HFFc6 (cell line): ENCODE data around the gene RUNX1. TPM values are rescaled to one million over a fixed set of nuclear protein-coding genes. Genes with fewer than 3 reads are reported as not detected.

Source experiments
- DNase-seq: peaks from one replicate; pipeline ENCODE4 v3.0.0-alpha.2; 2018
- H3K27ac Mint-ChIP-seq: 2 replicates; pipeline ENCODE4 v1.8.0; 2020; ENCODE audit warnings: mild to moderate bottlenecking, mixed read lengths
- H3K27me3 Mint-ChIP-seq: 2 replicates; pipeline ENCODE4 v1.8.0; 2021; ENCODE audit warnings: mild to moderate bottlenecking, moderate library complexity, mixed read lengths; ENCODE audit not compliant: insufficient read depth
- H3K36me3 Mint-ChIP-seq: 2 replicates; pipeline ENCODE4 v1.8.0; 2021; ENCODE audit warnings: low read depth, mixed read lengths
- H3K4me1 Mint-ChIP-seq: 2 replicates; pipeline ENCODE4 v1.8.0; 2020; ENCODE audit warnings: low read depth, mixed read lengths
- H3K4me3 Mint-ChIP-seq: 2 replicates; pipeline ENCODE4 v1.8.0; 2020; ENCODE audit warnings: mild to moderate bottlenecking, moderate library complexity, mixed read lengths
- H3K9me3 Mint-ChIP-seq: 2 replicates; pipeline ENCODE4 v1.8.0; 2020; ENCODE audit warnings: mild to moderate bottlenecking, mixed read lengths
- total RNA-seq, 6 experiments: library from RNA; stranded (reverse); fragmentation: NEBNext Ultra II Directional; extraction: Animal tissue kit (Norgen Biotek cat#: 25700); gene quantifications; 2 replicates in 1 of 6; 3 replicates in 5 of 6; pipeline ENCODE4 v1.2.3, GENCODE V29; 2021
- TF ChIP-seq, protein P1 (sequence below): fragments of 200-600 bp; sonication (generic); IDR thresholded peaks from 2 replicates; pipeline ENCODE4 v1.5.0; 2021; ENCODE audit warnings: antibody characterized with exemption, mild to moderate bottlenecking

Gene RUNX1
- total RNA-seq, 6 experiments from 2014 or later, result 57.4 to 78.9 (median 61.3) TPM

DNA sequence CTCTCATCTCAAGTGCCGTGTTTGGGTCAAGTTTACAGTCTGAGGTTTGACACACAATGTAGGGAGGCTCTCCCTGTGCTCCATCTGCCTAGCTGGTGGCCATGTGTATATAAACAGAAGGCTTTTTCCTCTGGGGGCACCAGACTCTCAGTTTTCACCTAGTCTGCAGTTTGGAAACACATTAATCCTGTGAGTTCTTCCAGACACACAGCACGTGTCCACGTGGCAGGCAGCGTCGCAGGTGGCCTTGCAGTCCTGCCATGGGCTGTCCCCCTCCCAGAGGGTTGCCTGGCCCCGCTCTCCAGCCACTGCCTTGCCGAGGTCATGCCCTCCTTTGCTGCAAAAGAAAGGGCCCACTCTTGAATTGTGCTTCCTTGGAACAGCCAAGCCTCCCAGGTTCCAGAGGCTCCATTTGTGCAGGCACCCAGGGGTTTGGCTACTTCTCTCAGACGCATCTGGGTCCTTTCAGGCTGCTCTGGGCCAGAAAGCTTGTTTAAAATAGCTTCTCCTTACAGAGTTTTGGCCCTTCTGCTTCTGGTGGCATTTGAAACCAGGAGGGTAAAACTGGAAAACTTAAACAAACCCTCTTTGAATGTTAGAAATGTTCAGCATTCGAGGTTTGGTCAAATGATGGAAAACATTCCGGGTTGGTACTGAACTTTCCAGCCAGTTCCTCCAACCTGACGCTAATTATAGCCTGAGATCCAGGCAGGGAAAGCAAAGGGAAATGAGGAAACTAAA, 4.4 kb upstream of the RUNX1 start:
- TF ChIP-seq, protein P1, sequence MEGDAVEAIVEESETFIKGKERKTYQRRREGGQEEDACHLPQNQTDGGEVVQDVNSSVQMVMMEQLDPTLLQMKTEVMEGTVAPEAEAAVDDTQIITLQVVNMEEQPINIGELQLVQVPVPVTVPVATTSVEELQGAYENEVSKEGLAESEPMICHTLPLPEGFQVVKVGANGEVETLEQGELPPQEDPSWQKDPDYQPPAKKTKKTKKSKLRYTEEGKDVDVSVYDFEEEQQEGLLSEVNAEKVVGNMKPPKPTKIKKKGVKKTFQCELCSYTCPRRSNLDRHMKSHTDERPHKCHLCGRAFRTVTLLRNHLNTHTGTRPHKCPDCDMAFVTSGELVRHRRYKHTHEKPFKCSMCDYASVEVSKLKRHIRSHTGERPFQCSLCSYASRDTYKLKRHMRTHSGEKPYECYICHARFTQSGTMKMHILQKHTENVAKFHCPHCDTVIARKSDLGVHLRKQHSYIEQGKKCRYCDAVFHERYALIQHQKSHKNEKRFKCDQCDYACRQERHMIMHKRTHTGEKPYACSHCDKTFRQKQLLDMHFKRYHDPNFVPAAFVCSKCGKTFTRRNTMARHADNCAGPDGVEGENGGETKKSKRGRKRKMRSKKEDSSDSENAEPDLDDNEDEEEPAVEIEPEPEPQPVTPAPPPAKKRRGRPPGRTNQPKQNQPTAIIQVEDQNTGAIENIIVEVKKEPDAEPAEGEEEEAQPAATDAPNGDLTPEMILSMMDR, result 0 out of 2 replicates have a peak, but pooled peaks have one; percentile 19

DNA sequence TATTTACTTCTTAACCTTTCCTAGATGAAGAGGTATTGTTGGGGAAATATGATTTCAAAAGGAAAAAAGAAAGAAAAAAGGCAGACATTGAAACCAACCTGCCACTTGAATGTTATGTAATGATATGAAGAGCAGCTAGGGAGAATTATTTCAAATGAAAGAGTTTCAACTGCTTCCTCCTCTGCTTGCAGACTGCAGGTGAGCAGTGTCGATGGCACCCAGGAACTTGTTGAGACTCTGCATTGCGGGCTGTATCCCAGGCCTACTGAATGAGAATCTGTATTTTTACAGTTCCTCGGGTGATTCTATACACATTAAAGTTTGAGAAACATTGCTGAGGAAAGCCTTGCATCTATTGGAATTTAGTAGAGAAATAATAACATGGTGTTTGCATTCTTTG, 3.7 kb upstream of the RUNX1 start:
- no peak overlapping the region for H3K27ac Mint-ChIP-seq
- peaks cover 39% of the 10 kb centered on the region for H3K4me1 Mint-ChIP-seq
- H3K36me3 Mint-ChIP-seq, result peaks cover 7% of the 10 kb centered on the region; the same call in 1 of the 2 replicates
- no peaks in the 10 kb centered on the region; the same call in 1 of the 2 replicates for H3K27me3 Mint-ChIP-seq
- TF ChIP-seq, protein P1, result no peak
- no peak overlapping the region for H3K4me3 Mint-ChIP-seq
- no peak for DNase-seq
- no peaks in the 10 kb centered on the region for H3K9me3 Mint-ChIP-seq

More for the DNA sequence above, 4.4 kb upstream of the RUNX1 start:
- peaks cover 7% of the 10 kb centered on the region; the same call in 1 of the 2 replicates for H3K36me3 Mint-ChIP-seq
- DNase-seq, result no peak
- H3K4me1 Mint-ChIP-seq, result peaks cover 38% of the 10 kb centered on the region
- H3K27ac Mint-ChIP-seq, result no peak overlapping the region
- no peaks in the 10 kb centered on the region for H3K9me3 Mint-ChIP-seq
- H3K27me3 Mint-ChIP-seq, result no peaks in the 10 kb centered on the region; the same call in none of the 2 replicates
- no peak overlapping the region for H3K4me3 Mint-ChIP-seq

DNA sequence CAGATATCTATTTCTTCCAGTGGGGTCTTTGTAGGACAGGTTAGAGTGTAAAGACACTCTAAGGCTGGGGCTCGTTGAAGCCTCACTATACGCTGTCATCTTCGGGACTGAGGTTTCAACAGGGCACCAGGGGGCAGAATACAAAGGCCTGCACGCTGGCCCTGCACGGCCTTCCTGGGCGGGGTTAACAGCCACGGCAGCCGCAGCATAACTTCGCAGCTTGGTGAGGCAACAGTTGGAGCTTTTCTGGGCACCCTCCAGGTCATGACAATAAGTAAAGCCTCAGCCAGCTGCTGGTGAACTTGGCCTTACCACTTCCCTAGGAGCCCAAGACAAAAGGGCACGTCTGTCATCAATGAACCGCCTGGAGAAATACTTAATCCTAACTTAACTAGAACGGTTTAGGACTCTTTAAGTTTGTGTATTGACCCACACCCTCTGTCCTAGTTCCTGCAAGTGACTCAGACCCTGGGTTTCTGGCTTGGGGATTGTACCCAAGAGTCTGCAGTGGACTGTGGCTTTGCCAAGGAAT, 2.3 kb upstream of the RUNX1 start:
- peak overlapping the region; percentile 79 for H3K27ac Mint-ChIP-seq

DNA sequence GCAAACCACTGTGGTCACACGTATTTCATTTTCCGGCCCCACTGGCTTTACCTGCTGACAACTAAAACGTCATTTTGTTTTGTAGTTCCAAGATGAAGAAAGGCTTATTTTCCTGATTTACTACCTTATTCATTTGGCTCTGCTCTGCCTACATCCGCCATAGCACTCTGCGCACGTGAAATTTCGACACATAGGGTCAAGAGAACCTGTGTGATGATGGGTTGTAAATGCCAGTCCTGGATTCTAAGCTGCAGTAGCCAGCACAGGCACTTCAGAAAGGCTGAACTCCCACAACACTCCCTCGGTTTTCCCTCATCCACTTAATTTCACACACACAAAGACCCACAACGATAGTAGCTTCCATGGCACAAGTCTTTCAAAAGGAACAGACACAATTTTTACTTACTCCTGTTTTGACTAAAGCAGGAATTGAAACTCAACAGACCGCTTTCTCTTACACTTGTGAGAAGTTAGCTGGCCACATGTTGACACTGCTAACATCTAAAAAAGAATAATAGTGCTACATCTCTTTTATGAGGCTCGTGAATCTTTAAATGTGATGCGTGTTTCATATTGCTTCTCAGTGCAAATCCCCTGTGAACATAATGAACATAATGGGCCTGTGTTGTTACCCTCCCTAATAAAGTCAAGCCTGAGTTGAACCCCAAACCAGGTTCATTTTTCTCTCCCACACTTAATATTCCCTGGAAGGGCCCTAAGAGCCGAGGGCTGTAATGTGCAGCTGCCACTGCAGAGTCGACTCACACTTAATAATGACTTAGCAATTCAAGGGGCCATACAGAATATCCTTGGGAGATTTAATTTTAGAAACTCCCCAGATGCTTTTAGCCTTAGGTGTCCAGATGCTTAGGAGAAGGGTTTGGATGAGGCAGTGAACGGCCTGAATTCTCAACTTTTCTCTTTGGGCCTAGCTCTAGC, 1.5 kb upstream of the RUNX1 start:
- H3K4me1 Mint-ChIP-seq, result peaks cover 55% of the 10 kb centered on the region
- DNase-seq, result peak; percentile 35
- peak overlapping the region; percentile 12; the same call in 1 of the 2 replicates for H3K4me3 Mint-ChIP-seq
- H3K9me3 Mint-ChIP-seq, result no peaks in the 10 kb centered on the region
- H3K27me3 Mint-ChIP-seq, result no peaks in the 10 kb centered on the region
- peaks cover 9% of the 10 kb centered on the region for H3K36me3 Mint-ChIP-seq
- H3K27ac Mint-ChIP-seq, result peak overlapping the region; percentile 79
- TF ChIP-seq, protein P1, result no peak

More for the DNA sequence above, 2.3 kb upstream of the RUNX1 start:
- peak overlapping the region; percentile 9; the same call in 1 of the 2 replicates for H3K4me3 Mint-ChIP-seq
- peaks cover 4% of the 10 kb centered on the region for H3K36me3 Mint-ChIP-seq
- TF ChIP-seq, protein P1, result peak; percentile 43; the same call in 1 of the 2 replicates
- H3K9me3 Mint-ChIP-seq, result no peaks in the 10 kb centered on the region
- H3K27me3 Mint-ChIP-seq, result no peaks in the 10 kb centered on the region
- peaks cover 48% of the 10 kb centered on the region for H3K4me1 Mint-ChIP-seq
- DNase-seq, result no peak

DNA sequence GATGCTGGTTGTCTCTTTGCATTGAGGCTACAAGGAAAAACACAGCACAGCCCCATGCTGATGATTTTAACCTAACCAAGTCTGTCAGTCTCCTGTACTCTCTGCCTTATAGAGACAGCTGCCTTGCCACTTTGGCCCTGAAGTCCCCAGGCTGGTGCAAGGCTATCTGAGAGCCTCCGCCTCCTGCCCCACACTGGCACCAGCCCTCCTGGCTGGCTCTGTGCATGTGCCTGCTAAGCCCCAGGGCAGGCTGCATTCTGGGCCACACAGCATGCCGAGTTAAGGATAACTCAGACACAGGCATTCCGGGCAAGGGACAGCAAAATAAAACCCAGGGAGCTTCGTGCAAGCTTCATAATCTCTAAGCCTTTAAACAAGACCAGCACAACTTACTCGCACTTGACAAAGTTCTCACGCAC, 910 bp downstream of the RUNX1 start:
- Mint-ChIP-seq H3K36me3 (peaks cover 30% of the 10 kb centered on the region), H3K27ac (peak overlapping the region; percentile 91), H3K27me3 (no peaks in the 10 kb centered on the region), H3K9me3 (no peaks in the 10 kb centered on the region), H3K4me1 (peaks cover 73% of the 10 kb centered on the region), H3K4me3 (peak overlapping the region; percentile 89)
- TF ChIP-seq, protein P1, result no peak
- DNase-seq, result peak; percentile 34
